ENCODE data around the gene LRFN5.
"Not testable (repeated sequence)": the region's sequence is repeated elsewhere in the genome, so short reads cannot be mapped to it uniquely, and the experiment has no call there.

LRFN5 gene

GRCh38 chr14:41606532-41607303 is at the start of gene LRFN5:
Gene LRFN5, plus strand, starts transcription at chr14:41606876.
- H3K4me3 ChIP-seq (ENCODE audit: low read length), result peak within 1 kb of the TSS; percentile 51; the same call in 1 of the 2 replicates
- TF ChIP-seq ZNF274 (IDR thresholded peaks at IDR 0.05; ENCODE audit: low read depth, low read length), result no peak

DNA sequence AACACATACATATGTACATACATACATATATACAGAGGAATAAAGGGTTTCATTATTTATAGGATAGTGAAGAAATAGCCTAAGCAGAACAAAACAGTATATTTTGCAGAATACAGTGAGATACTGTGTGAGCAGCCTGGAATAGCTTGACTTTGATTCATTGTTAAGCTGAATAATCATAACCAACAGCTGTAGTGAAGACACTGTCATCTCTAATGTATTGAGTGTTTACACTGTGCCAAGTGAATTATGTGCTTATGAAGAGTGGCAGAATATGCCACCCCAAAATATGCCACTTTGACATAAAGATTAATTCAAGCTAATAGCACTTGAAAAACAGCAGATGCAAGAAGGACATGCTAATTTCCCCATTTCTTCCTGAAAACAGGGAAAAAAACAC is 48.2 kb upstream of the LRFN5 start:
- no peak for TF ChIP-seq ZNF274 (IDR thresholded peaks at IDR 0.05; ENCODE audit: low read depth, low read length)
- H3K4me3 ChIP-seq (ENCODE audit: low read length), result no peak overlapping the region

DNA sequence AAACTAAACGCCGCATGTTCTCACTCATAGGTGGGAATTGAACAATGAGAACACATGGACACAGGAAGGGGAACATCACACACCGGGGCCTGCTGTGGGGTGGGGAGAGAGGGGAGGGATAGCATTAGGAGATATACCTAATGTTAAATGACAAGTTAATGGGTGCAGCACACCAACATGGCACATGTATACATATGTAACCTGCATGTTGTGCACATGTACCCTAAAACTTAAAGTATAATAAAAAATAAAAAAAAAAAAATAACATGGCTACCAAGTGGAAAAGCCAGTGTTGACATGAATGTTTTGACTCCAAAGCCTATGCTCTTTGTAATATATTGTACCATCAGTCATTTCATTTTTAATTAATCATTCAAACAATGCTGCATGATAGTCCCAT is 39.8 kb upstream of the LRFN5 start:
- H3K4me3 ChIP-seq (ENCODE audit: low read length), result not testable (repeated sequence)

- no peak overlapping the region for H3K4me3 ChIP-seq (ENCODE audit: low read length)
- TF ChIP-seq ZNF274 (IDR thresholded peaks at IDR 0.05; ENCODE audit: low read depth, low read length), result no peak
These were observed 37.7 kb upstream of the LRFN5 start for GRCh38 chr14:41568979-41569378.

GRCh38 chr14:41570415-41571155 is 36.1 kb upstream of the LRFN5 start:
- H3K4me3 ChIP-seq (ENCODE audit: low read length), result no peak overlapping the region
- TF ChIP-seq ZNF274 (IDR thresholded peaks at IDR 0.05; ENCODE audit: low read depth, low read length), result no peak

- TF ChIP-seq ZNF274 (IDR thresholded peaks at IDR 0.05; ENCODE audit: low read depth, low read length), result no peak
- H3K4me3 ChIP-seq (ENCODE audit: low read length), result no peak overlapping the region
These were observed 20.4 kb upstream of the LRFN5 start for GRCh38 chr14:41586237-41586636.

DNA sequence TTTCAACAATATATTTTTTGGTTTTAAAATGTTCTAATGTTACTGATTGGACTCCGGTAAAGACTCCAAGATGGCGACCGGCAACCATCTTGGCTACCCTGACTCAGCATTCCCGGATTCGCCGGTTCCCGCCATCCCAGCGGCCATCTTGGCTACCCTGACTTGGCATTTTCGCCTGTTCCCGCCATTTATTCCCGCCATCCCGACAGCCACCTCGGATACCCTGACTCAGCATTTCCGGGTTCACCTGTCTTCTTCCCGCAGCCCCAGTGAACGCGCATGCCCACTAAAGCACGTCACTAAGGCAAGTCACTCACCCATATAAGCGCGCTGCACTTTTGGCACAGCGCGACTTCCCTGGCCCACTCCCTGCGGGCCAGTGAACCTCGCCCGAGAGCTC is 9.0 kb upstream of the LRFN5 start:
- no peak overlapping the region for H3K4me3 ChIP-seq (ENCODE audit: low read length)
- no peak for TF ChIP-seq ZNF274 (IDR thresholded peaks at IDR 0.05; ENCODE audit: low read depth, low read length)

- not testable (repeated sequence) for H3K4me3 ChIP-seq (ENCODE audit: low read length)
These were observed 6.8 kb upstream of the LRFN5 start for GRCh38 chr14:41599805-41600385.

DNA sequence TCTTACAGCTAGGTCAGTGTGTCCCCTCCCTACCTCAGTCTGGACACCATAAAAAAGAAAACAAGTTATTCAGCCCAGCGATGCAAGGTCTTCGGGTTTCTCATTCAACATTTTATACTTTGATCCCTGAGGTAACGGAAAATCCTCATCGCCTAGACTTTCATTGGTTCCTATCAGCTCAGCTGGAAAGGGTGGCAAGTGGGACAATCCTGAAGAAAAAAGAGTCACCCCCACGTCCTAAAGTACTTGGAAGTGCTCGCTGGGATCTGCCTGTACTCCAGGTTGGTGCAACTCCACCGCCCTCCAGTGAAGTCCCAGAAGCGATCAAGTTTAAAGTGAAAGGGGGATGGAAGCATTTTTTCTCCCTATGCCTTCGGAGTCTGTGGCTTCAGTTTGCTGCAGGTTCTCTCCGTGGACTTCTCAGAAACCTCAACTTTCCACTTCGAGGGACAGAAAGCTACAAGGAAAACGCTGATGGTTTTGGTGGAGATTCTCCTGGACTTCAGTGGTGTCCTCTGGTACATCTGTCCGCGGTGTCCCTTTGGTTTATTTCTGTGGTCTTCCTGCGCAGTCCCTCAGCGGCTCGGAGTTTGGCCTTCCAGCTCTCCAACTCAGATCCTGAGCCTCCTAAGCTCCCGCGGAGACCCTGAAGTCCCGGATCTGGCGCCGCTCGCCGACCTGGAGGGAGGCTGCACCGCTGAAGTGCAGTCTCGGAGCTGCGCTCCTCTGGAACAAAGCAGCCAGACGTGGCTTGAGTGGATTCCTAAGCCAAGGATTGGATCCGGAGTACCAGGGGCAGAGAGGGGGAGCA is 1.8 kb upstream of the LRFN5 start:
- no peak for TF ChIP-seq ZNF274 (IDR thresholded peaks at IDR 0.05; ENCODE audit: low read depth, low read length)
- H3K4me3 ChIP-seq (ENCODE audit: low read length), result no peak overlapping the region

GRCh38 chr14:41605550-41606281 is 960 bp upstream of the LRFN5 start:
- TF ChIP-seq ZNF274 (IDR thresholded peaks at IDR 0.05; ENCODE audit: low read depth, low read length), result no peak
- no peak overlapping the region for H3K4me3 ChIP-seq (ENCODE audit: low read length)

DNA sequence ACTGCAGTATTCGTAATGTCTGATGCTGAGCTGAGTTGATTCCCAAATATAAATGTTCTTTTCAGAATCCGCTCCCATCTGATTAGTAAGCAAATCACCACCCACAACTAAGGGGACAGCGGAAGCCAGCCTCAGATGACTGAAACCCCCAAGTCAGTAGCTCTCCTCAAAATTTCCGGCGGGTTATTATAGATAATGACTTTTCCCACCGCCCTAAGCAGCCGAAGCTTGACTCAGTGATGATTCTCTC is 469 bp upstream of the LRFN5 start:
- peak overlapping the region; percentile 51; the same call in 1 of the 2 replicates for H3K4me3 ChIP-seq (ENCODE audit: low read length)
- TF ChIP-seq ZNF274 (IDR thresholded peaks at IDR 0.05; ENCODE audit: low read depth, low read length), result no peak

- no peak for TF ChIP-seq ZNF274 (IDR thresholded peaks at IDR 0.05; ENCODE audit: low read depth, low read length)
- peak overlapping the region; percentile 51; the same call in 1 of the 2 replicates for H3K4me3 ChIP-seq (ENCODE audit: low read length)
These were observed 664 bp downstream of the LRFN5 start for GRCh38 chr14:41607304-41607775.

DNA sequence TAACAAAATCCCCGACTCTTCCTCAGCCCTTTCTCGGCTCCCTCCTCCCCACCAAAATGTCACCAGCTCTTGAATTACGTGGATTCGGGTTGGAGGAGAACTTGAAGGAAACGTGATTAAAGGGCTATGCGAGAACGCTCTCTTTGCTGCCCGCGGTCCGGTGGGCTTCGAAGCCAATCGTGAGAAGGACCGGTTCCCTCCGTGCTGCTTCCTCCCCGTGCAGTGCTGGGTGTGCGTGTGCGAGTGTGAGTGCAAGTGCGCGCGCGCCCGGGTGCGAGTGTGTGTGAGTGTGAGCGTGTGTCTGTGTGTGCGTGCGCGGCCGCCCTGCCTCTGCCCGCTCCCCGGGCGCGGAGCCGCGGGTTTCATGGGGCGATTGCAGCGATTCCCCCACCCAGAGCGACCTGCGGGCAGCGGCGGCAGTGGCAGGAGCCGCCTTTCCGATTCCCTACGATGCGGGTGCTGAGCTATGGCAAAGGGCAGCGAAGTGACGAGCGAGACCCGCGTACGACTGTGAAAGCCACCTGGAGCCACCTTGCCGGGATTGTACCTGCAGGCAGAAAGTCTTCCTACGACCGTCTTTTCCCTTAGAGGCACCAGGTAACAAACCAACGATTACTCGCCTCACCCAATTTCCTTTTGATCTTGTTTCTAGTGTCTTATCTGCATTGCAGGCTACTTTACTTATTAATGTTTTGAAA is 1.4 kb downstream of the LRFN5 start:
- no peak overlapping the region for H3K4me3 ChIP-seq (ENCODE audit: low read length)
- no peak for TF ChIP-seq ZNF274 (IDR thresholded peaks at IDR 0.05; ENCODE audit: low read depth, low read length)
